Measurements from ENCODE around the gene FBN2.

DNA sequence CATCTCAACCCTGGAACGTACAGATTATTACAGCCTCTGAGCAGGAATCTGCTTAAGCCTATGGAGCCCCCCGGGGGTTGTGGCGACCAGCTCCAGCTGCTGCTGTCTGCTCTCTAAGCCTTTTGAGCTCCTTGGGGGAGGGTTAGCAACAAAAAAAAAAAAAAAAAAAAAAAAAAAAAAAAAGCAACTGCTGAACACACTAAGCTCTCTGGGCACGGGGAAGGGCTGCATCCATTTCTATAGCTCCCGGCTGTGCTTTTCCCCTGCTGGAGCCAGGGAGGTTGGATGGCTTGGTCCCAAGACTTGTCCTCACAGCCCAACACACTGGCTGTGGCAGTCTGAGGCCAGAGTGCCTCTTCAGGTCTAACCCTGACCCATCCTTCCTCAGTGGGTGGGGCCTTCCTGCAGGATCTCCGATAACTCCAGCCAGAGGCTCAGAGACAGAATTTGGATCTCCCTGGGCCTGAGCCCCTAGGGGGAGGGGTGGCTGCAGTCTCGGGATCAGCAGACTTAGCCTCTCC lies 82.1 kb downstream of the FBN2 start:
- TF ChIP-seq, protein P1, sequence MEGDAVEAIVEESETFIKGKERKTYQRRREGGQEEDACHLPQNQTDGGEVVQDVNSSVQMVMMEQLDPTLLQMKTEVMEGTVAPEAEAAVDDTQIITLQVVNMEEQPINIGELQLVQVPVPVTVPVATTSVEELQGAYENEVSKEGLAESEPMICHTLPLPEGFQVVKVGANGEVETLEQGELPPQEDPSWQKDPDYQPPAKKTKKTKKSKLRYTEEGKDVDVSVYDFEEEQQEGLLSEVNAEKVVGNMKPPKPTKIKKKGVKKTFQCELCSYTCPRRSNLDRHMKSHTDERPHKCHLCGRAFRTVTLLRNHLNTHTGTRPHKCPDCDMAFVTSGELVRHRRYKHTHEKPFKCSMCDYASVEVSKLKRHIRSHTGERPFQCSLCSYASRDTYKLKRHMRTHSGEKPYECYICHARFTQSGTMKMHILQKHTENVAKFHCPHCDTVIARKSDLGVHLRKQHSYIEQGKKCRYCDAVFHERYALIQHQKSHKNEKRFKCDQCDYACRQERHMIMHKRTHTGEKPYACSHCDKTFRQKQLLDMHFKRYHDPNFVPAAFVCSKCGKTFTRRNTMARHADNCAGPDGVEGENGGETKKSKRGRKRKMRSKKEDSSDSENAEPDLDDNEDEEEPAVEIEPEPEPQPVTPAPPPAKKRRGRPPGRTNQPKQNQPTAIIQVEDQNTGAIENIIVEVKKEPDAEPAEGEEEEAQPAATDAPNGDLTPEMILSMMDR (IDR thresholded peaks at IDR 0.05): no peak
- TF ChIP-seq POLR2AphosphoS5 (IDR thresholded peaks at IDR 0.05): no peak
- TF ChIP-seq POLR2A (IDR thresholded peaks at IDR 0.05): no peak
- no peak for TF ChIP-seq EP300 (IDR thresholded peaks at IDR 0.05)
